NCI-H2029 treated with DMSO at 0.1 percent for 48 hours (cell line): ENCODE data around the gene RTL1.

Experiments used
- DNase-seq: peaks from one replicate; lab custom pipeline; 2025; lab: John Stamatoyannopoulos, UW

Gene RTL1

DNA sequence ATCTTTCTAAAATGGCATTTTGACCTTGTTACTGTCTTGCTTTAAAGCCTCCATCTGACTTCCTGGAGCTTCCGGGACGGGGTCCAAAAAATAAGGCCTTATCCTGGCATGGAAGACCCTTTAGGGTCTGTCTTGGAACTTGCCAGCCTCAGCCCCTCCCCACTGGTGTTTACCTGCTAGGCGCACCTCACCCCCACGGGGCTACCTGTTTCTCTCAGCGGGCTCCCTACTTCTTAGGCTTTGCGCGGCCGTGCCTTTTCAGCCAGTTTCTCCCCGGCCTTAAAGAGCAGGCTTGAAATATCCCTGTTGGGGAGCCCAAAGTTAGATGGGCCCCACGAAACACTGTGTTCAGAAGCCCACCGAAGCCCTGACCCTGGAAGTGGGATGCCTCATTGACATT lies 5.1 kb downstream of the RTL1 start:
- DNase-seq = no peak

- no peak for DNase-seq
Measured at GRCh38 chr14:100896369-100897060, 7.0 kb downstream of the RTL1 start.

GRCh38 chr14:100895411-100895810 lies 8.1 kb downstream of the RTL1 start:
- DNase-seq = no peak

DNA sequence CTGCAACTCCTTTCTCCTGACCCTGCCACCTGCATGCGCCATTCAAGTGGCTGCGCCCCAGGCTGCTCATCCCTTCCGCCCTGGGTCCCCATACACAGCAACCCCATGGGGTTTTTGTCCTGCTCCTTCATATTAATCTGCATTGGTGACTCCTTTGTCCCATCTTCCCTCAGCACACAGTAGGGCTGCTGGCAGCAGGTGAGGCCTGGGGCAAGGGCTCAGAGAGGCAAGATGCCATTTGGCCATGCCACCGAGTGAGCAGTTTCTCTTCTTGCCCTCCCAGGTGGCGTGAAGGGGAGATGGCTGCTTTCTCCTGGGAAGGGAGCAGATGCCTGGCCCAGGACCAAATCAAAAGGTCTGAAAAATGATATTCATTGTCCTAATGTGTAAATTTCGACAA lies 9.1 kb downstream of the RTL1 start:
- DNase-seq = no peak

- DNase-seq = no peak
Measured at GRCh38 chr14:100893760-100894159, 9.8 kb downstream of the RTL1 start.

DNA sequence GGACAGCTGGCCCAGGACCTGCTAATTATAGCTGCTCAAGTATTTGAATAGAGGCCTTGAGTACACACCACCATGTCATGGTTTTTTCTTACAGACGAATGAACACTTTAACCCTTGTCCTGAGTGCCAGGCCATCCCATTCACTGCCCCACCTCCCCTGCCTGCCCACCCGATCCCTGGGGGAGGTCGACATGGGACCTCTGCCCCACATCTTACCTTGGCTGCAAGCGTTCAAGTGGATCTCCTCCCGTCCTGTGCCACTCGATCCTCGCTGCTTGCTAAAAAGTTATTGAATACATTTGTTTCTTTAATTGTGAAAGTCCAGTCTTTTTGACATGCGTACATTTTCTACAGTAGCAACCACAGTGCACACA lies 10.3 kb downstream of the RTL1 start:
- DNase-seq = no peak

- DNase-seq = no peak
Measured at GRCh38 chr14:100892496-100893227, 10.9 kb downstream of the RTL1 start.

DNA sequence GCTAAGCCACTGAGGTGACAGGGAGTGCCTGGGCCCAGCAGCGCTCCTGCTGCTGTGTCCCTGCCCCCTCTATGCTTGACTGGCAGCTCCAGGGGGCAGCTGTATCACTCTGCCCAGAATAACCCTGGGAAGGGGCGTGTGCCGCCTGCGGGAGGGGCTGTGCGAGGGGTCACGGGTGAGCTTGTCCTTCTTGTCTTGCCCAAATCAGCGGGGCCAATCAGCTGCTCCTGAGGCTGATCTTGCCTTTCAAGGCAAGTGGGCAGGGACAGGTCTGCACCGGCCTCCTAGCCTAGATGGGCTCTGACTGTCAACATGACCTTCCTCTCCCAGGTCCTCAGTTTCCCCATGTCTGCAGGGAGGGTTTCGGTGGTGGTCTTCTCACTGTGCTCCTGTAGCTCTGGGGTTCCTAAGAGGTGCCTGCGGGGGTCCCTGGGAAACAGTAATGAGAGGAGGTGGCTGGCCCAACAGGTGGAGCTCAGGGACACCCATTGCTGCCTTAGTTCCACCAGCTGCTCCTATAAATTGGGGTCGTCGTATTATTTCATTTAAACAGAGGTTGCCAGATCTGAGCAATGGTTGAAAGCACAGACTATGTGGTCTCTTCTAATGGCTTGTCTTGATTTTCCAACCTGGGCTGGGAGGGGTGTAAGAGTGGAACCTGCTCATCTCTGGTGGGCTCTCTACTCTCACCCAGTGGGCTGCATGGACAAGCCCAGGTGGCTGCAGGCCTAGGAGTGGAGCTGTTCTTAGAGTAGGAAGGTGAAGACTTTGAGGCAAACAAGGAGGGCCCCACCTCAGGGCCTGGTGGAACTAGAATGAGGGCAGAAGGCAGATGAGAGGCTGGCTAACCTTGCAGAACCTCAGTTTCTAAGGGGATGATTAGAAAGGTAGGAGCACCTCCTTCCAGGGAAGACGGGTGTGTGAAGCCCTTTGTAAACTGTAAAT lies 11.7 kb downstream of the RTL1 start:
- DNase-seq = no peak

- no peak for DNase-seq
Measured at GRCh38 chr14:100891051-100891450, 12.5 kb downstream of the RTL1 start.

GRCh38 chr14:100890061-100890850 lies 13.3 kb downstream of the RTL1 start:
- no peak for DNase-seq

GRCh38 chr14:100889641-100890040 lies 13.9 kb downstream of the RTL1 start:
- DNase-seq = no peak

DNA sequence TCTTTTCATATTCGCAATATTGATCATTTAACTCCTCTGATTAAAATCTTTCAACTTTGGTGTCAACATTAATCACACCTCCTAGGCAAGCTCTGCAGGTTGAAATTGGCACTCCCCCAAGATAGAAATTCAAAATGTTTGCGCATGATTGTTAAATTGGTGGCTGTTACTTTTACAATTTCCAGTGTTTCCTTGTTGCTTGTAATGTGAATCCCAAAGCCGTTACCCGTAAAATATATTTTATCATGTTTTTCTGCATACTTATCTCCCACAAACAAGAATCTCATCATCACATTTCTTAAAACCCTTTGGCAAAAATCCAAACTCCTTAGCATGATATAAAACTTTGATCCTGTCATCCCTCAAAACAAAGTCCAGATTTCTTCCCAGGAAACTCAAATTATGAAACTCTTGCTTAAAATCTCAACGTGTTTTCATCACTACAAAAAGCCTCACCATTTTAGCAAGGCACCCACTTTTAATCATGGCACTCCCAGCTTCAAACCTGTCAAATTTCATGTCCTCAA lies 14.7 kb downstream of the RTL1 start:
- no peak for DNase-seq

- no peak for DNase-seq
Measured at GRCh38 chr14:100887728-100888335, 15.7 kb downstream of the RTL1 start.

- DNase-seq = no peak
Measured at GRCh38 chr14:100885617-100886016, 17.9 kb downstream of the RTL1 start.

- DNase-seq = no peak
Measured at GRCh38 chr14:100885196-100885595, 18.3 kb downstream of the RTL1 start.

GRCh38 chr14:100884456-100884855 lies 19.1 kb downstream of the RTL1 start:
- DNase-seq = no peak

DNA sequence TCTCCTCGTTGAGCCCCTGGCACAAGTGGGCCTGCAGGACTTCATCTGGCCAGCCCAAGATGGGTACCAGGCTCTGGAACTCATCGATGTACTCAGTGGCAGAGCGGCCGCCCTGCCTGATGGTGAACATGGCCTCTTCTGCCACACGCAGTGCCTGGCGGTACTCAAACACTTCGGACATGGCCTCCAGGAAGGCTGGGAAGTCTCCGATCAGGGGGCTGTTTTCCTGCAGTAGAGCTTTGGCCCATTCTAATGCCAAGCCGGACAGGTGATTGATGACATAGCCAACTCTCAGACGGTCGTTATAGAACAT lies 19.8 kb downstream of the RTL1 start:
- DNase-seq = no peak

DNA sequence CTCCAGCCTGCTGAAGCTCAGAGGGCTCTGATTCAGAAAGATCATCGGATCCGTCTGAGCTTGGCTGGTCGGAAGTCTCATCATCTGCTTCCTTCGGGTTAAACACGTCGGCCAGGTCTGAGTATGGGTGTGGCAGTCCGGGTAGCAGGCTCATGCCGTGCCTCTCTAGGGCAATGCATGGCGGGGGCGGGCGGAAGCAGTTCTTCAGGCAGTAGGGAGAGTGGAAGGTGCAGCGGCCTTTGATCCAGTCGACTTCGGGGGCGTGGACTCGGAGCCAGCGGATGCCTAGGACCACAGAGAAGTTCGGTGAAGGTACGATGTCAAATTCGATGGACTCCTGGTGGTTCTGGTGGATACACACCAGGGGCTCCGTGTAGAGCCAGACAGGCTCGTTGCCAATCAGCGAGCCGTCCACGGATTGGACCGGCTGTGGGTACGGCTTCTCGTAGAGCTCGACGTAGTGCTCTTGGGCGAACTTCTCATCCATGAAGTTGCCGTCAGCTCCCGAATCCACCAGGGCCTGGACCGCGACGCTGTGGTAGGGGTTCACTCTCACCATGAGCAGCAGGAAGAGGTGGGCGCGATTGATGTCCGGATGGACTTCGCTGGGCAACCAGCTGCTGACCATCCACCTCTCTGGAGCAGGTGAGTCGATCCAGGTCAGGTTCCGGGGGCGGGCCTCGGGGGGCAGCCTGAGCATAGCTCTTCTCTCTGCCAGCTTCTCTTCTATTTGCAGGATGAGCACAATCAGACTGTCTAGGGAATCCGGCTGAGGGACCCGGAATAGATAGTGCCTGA lies 20.3 kb downstream of the RTL1 start:
- no peak for DNase-seq

DNA sequence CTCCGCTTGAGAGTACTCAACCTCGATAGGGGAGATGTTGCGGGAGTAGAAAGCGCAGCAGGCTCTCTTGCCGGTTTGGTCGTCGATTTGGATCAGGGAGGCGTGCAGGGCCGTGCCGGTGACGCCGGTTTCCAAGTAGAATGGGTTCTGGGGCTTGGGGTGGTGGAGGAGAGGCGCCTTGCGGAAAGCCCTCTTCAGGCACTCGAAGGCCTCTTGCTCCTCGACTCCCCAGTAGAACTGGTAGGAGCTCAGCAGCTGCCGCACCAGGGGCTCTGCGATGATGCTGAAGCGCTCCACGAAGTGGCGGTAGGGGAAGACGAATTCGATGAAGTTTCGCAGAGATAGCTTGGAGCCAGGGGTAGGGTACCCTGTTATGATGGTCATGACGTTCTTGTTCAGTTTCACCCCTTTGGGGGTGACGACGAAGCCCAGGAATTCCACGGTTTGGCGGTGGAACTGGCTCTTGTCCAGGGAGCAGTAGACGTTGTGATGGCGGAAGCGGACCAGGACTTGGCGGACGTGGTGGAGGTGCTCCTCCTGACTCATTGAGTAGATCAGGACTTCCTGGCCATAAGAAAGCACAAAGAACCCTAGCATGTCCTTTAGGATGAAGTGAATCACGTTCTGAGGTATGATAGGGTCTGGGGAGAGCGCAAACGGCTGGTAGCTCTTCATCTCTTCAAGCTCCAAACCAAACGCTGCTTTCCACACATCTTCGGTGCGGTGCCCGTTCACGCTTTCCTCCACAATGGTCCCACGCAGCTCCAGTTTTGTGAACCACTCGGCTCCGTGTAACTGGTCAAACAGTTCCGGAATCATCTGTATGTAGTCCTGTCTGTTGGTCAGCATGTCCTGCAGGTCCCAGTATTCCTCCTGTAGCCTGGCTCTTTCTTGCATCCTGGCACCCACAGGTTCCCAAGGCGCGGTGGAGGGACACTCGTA lies 21.2 kb downstream of the RTL1 start:
- DNase-seq = no peak
